ENCODE measurements around the gene TMEM170A. TPM values are rescaled to one million over a fixed set of nuclear protein-coding genes. Genes with fewer than 3 reads are reported as not detected.

Gene TMEM170A
- total RNA-seq, 1 experiment from 2014 or later, result 31.4 TPM

- BruUV-seq (replicated peaks), result no TSS peak
- no peaks in the 10 kb centered on the region for H4K20me1 ChIP-seq (ENCODE audit: insufficient read depth)
- H3K36me3 ChIP-seq (ENCODE audit: low read depth), result no peaks in the 10 kb centered on the region
These were observed 21.7 kb upstream of the TMEM170A start for GRCh38 chr16:75486014-75486675.

DNA sequence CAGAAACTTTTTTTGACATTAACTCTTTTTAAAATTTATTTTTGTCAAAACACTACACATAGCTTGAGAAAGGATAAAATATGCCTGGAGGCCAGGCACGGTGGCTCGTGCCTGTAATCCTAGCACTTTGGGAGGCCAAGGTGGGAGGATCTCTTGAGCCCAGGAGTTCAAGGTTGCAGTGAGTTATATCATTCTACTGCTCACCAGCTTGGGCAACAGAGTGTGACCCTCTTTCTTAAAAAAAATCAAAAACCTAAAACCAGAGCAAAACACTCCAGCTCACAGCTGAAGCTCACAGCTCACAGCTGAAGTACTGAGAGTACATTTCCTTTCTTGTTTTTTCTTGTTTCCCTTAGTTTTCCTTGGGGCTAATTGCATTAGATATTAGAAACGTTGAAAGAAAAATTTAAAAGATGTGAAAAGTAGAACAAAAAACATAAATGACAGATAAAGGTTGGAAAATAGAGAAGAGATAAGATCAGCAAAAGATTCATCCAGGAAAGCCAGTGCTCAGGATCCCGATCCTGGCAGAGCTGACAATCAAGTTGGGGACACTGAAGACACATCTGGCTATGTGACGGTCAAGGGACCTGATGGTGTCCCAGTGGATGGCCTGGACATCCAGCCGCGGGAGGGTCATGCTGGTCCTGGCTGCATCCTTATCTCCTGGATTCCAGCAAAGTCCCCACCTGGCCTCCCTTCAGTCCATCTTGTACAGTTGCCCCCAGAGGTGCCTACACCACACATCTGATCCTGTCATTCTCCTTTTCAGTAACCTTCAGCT is 20.9 kb upstream of the TMEM170A start:
- ChIA-PET CTCF (interaction anchor here (0.5 to 1.4 kb wide), 6 partner anchors 10 to 132 kb away, joined by 3 to 4 read pairs (median 4); partner anchors contain the start of gene CHST6), POLR2A (ENCODE audit: unreplicated experiment) (no interaction called here)
- H3K36me3 ChIP-seq (ENCODE audit: low read depth), result no peaks in the 10 kb centered on the region
- H3K79me2 ChIP-seq (ENCODE audit: low read depth), result no peaks in the 10 kb centered on the region
- TSS peak; percentile 52 for BruUV-seq (replicated peaks)
- H3K4me3 ChIP-seq, result no peak overlapping the region
- H3K27me3 ChIP-seq (ENCODE audit: insufficient read depth, low read depth), result no peaks in the 10 kb centered on the region
- TF ChIP-seq, protein P1, sequence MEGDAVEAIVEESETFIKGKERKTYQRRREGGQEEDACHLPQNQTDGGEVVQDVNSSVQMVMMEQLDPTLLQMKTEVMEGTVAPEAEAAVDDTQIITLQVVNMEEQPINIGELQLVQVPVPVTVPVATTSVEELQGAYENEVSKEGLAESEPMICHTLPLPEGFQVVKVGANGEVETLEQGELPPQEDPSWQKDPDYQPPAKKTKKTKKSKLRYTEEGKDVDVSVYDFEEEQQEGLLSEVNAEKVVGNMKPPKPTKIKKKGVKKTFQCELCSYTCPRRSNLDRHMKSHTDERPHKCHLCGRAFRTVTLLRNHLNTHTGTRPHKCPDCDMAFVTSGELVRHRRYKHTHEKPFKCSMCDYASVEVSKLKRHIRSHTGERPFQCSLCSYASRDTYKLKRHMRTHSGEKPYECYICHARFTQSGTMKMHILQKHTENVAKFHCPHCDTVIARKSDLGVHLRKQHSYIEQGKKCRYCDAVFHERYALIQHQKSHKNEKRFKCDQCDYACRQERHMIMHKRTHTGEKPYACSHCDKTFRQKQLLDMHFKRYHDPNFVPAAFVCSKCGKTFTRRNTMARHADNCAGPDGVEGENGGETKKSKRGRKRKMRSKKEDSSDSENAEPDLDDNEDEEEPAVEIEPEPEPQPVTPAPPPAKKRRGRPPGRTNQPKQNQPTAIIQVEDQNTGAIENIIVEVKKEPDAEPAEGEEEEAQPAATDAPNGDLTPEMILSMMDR (conservative IDR thresholded peaks at IDR 0.05), result no peak
- no peak for TF ChIP-seq EZH2 (IDR thresholded peaks at IDR 0.05; ENCODE audit: low read depth)
- H3F3A ChIP-seq (ENCODE audit: insufficient read depth, low read depth), result peaks cover 20% of the 10 kb centered on the region
- H3K9me2 ChIP-seq (ENCODE audit: insufficient read depth), result no peaks in the 10 kb centered on the region
- intact Hi-C loops (cut with micrococcal nuclease; ENCODE audit: unreplicated experiment), result no loop called here
- no peak for DNase-seq
- peak overlapping the region; percentile 98 for H3K27ac ChIP-seq
- no peaks in the 10 kb centered on the region for H3K9me3 ChIP-seq (ENCODE audit: insufficient read depth, low read depth)
- H2AFZ ChIP-seq, result no peak overlapping the region
- H3K4me2 ChIP-seq, result peak overlapping the region; percentile 75
- peaks cover 46% of the 10 kb centered on the region for H3K4me1 ChIP-seq (replicated peaks; ENCODE audit: insufficient read depth)
- no peaks in the 10 kb centered on the region for H4K20me1 ChIP-seq (ENCODE audit: insufficient read depth)

More at GRCh38 chr16:75486014-75486675, 21.7 kb upstream of the TMEM170A start:
- no peak overlapping the region for H3K4me2 ChIP-seq
- ChIA-PET CTCF (interaction anchor here (0.5 kb wide), 3 partner anchors 31 to 293 kb away, joined by 3 read pairs; no protein-coding TSS in a partner anchor), POLR2A (ENCODE audit: unreplicated experiment) (no interaction called here)
- H3K4me3 ChIP-seq, result no peak overlapping the region
- no peak overlapping the region for H3K27ac ChIP-seq
- peak in 1 of 2 experiments; percentile 78 for DNase-seq
- no peaks in the 10 kb centered on the region for H3K9me3 ChIP-seq (ENCODE audit: insufficient read depth, low read depth)
- H3K4me1 ChIP-seq (replicated peaks; ENCODE audit: insufficient read depth), result peaks cover 47% of the 10 kb centered on the region
- H2AFZ ChIP-seq, result no peak overlapping the region
- H3K27me3 ChIP-seq (ENCODE audit: insufficient read depth, low read depth), result no peaks in the 10 kb centered on the region
- H3F3A ChIP-seq (ENCODE audit: insufficient read depth, low read depth), result peaks cover 20% of the 10 kb centered on the region
- TF ChIP-seq, protein P1 (conservative IDR thresholded peaks at IDR 0.05), result no peak
- no peak for TF ChIP-seq EZH2 (IDR thresholded peaks at IDR 0.05; ENCODE audit: low read depth)
- H3K9me2 ChIP-seq (ENCODE audit: insufficient read depth), result no peaks in the 10 kb centered on the region
- intact Hi-C loops (cut with micrococcal nuclease; ENCODE audit: unreplicated experiment), result no loop called here
- no peaks in the 10 kb centered on the region for H3K79me2 ChIP-seq (ENCODE audit: low read depth)

GRCh38 chr16:75483222-75483621 is 18.7 kb upstream of the TMEM170A start:
- Histone ChIP-seq H3K4me1 (replicated peaks; ENCODE audit: insufficient read depth) (peaks cover 46% of the 10 kb centered on the region), H3K9me3 (ENCODE audit: insufficient read depth, low read depth) (no peaks in the 10 kb centered on the region), H3K36me3 (ENCODE audit: low read depth) (no peaks in the 10 kb centered on the region), H3K27me3 (ENCODE audit: insufficient read depth, low read depth) (no peaks in the 10 kb centered on the region), H3K79me2 (ENCODE audit: low read depth) (no peaks in the 10 kb centered on the region), H3K4me2 (peak overlapping the region; percentile 75), H3K4me3 (peak overlapping the region; percentile 21; the same call in 1 of the 2 replicates), H3F3A (ENCODE audit: insufficient read depth, low read depth) (peaks cover 20% of the 10 kb centered on the region), H2AFZ (no peak overlapping the region), H4K20me1 (ENCODE audit: insufficient read depth) (no peaks in the 10 kb centered on the region), H3K27ac (peak overlapping the region; percentile 98), H3K9me2 (ENCODE audit: insufficient read depth) (no peaks in the 10 kb centered on the region)
- DNase-seq, result peak; percentile 65 to 99
- TF ChIP-seq, protein P1 (conservative IDR thresholded peaks at IDR 0.05), result no peak
- TF ChIP-seq EZH2 (IDR thresholded peaks at IDR 0.05; ENCODE audit: low read depth), result no peak
- intact Hi-C loops (cut with micrococcal nuclease; ENCODE audit: unreplicated experiment), result no loop called here
- CTCF ChIA-PET, result no interaction called here
- POLR2A ChIA-PET (ENCODE audit: unreplicated experiment), result interaction anchor here (0.5 to 1.2 kb wide), 4 partner anchors 73 to 284 kb away, joined by 3 to 10 read pairs (median 3); partner anchors contain the start of gene TMEM231
- BruUV-seq (replicated peaks), result no TSS peak
